CD14-positive monocyte (primary cell): ENCODE data around the gene DOCK4. TPM values are rescaled to one million over a fixed set of nuclear protein-coding genes. Genes with fewer than 3 reads are reported as not detected.

Experiments
- DNase-seq, 3 donors: peaks; one replicate each; pipeline ENCODE4 v3.0.0-alpha.2; 2011 to 2022
- H2AFZ ChIP-seq: 2 replicates; pipeline ENCODE4 v1.6.0; 2012; ENCODE audit warnings: mild to moderate bottlenecking, low read depth, low read length, inconsistent platforms; ENCODE audit not compliant: insufficient read depth, poor library complexity, severe bottlenecking
- H3K27ac ChIP-seq, 2 donors: 1 replicate in 1 of 2; 2 replicates in 1 of 2; pipeline ENCODE4 v1.5.1; 2012 to 2013; ENCODE audit warnings: low read length in 2 of 2, control low read depth in 1 of 2, inconsistent platforms in 1 of 2, low read depth in 1 of 2, mild to moderate bottlenecking in 1 of 2
- H3K27me3 ChIP-seq, 2 donors: one replicate each; pipeline versions ENCODE4 v1.6.0 to v1.6.1; 2011 to 2013; ENCODE audit warnings: low read length in 2 of 2; ENCODE audit not compliant: control insufficient read depth in 2 of 2, insufficient read depth in 2 of 2
- H3K36me3 ChIP-seq, 2 donors: replicated peaks in 1 of 2; 1 replicate in 1 of 2; 2 replicates in 1 of 2; pipeline versions ENCODE4 v1.5.1 to v1.6.1; 2012 to 2013; ENCODE audit warnings: low read length in 2 of 2, control low read depth in 1 of 2, inconsistent platforms in 1 of 2, mild to moderate bottlenecking in 1 of 2; ENCODE audit not compliant: insufficient read depth in 2 of 2, control insufficient read depth in 1 of 2
- H3K4me1 ChIP-seq, 2 donors: 1 replicate in 1 of 2; 2 replicates in 1 of 2; pipeline versions ENCODE4 v1.5.1 to v1.6.1; 2012 to 2013; ENCODE audit warnings: low read length in 2 of 2, control low read depth in 1 of 2, inconsistent platforms in 1 of 2, mild to moderate bottlenecking in 1 of 2, moderate library complexity in 1 of 2; ENCODE audit not compliant: insufficient read depth in 2 of 2, control insufficient read depth in 1 of 2
- H3K4me2 ChIP-seq: replicated peaks from 2 replicates; pipeline ENCODE3; 2012; ENCODE audit warnings: low read length, moderate library complexity, mild to moderate bottlenecking; ENCODE audit not compliant: poor library complexity, severe bottlenecking; ENCODE audit errors: extremely low read depth
- H3K4me3 ChIP-seq, 3 experiments: fragments of 200-600 bp in 1 of 3; sonication (generic) in 1 of 3; replicated peaks in 1 of 3; 1 replicate in 2 of 3; 2 replicates in 1 of 3; pipeline ENCODE4 v1.5.1; 2011 to 2013; ENCODE audit warnings: low read length in 3 of 3, mild to moderate bottlenecking in 3 of 3, control low read depth in 2 of 3, low read depth in 2 of 3, inconsistent platforms in 1 of 3, moderate library complexity in 1 of 3
- H3K79me2 ChIP-seq: 2 replicates; pipeline ENCODE4 v1.6.0; 2012; ENCODE audit warnings: mild to moderate bottlenecking, control low read depth, inconsistent platforms, low read length, moderate library complexity; ENCODE audit not compliant: insufficient read depth
- H3K9ac ChIP-seq: 2 replicates; pipeline ENCODE4 v1.6.0; 2017; ENCODE audit warnings: low read length, mild to moderate bottlenecking; ENCODE audit not compliant: insufficient read depth, poor library complexity, severe bottlenecking
- H3K9me3 ChIP-seq, 2 donors: replicated peaks in 1 of 2; 1 replicate in 1 of 2; 2 replicates in 1 of 2; pipeline versions ENCODE4 v1.5.1 to v1.6.1; 2012 to 2013; ENCODE audit warnings: low read length in 2 of 2, control low read depth in 1 of 2; ENCODE audit not compliant: control insufficient read depth in 1 of 2, insufficient read depth in 1 of 2
- H4K20me1 ChIP-seq: 2 replicates; pipeline ENCODE4 v1.6.0; 2012; ENCODE audit warnings: mild to moderate bottlenecking, low read length, control low read depth, moderate library complexity; ENCODE audit not compliant: insufficient read depth
- H3K27ac Mint-ChIP-seq, 7 donors: one replicate each; pipeline ENCODE4 v1.8.0; 2020; ENCODE audit warnings: mild to moderate bottlenecking in 7 of 7, mixed read lengths in 7 of 7, moderate library complexity in 6 of 7, inconsistent platforms in 2 of 7
- H3K27me3 Mint-ChIP-seq, 3 donors: one replicate each; pipeline ENCODE4 v1.8.0; 2021 to 2022; ENCODE audit warnings: low read depth in 3 of 3, mild to moderate bottlenecking in 3 of 3, mixed read lengths in 3 of 3, moderate library complexity in 3 of 3, inconsistent platforms in 1 of 3
- H3K36me3 Mint-ChIP-seq, 2 donors: one replicate each; pipeline ENCODE4 v1.8.0; 2020; ENCODE audit warnings: mixed read lengths in 2 of 2, inconsistent platforms in 1 of 2, mild to moderate bottlenecking in 1 of 2
- H3K4me1 Mint-ChIP-seq: one replicate; pipeline ENCODE4 v1.8.0; 2020; ENCODE audit warnings: mild to moderate bottlenecking, mixed read lengths
- H3K4me3 Mint-ChIP-seq, 2 donors: one replicate each; pipeline ENCODE4 v1.8.0; 2020; ENCODE audit warnings: mild to moderate bottlenecking in 2 of 2, mixed read lengths in 2 of 2, moderate library complexity in 1 of 2
- H3K9me3 Mint-ChIP-seq, 7 donors: one replicate each; pipeline ENCODE4 v1.8.0; 2020 to 2022; ENCODE audit warnings: mixed read lengths in 7 of 7, mild to moderate bottlenecking in 6 of 7, moderate library complexity in 6 of 7, inconsistent platforms in 2 of 7
- WGBS: methylation state at CpG from one replicate; pipeline ENCODE4 v1.1.5; 2013; ENCODE audit warnings: missing lambda C conversion rate; ENCODE audit not compliant: insufficient coverage; 5-methylcytosine and 5-hydroxymethylcytosine counted together
- intact Hi-C, 2 donors: fragments of 100-400 bp; cut with micrococcal nuclease; formaldehyde crosslinking; loops; one replicate each; pipeline versions ENCODE4 v1.15.0 to v1.15.1; 2023
- polyA plus RNA-seq, 3 donors: library from polyadenylated mRNA; depleted of rRNA in 1 of 3; unstranded in 2 of 3; stranded (reverse) in 1 of 3; fragments of 300-500 nt in 2 of 3; fragments of >200 nt in 1 of 3; fragmentation: Illumina TruSeq in 2 of 3; gene quantifications; 1 replicate in 2 of 3; 2 replicates in 1 of 3; pipeline ENCODE4 v1.2.3, GENCODE V29; 2012 to 2021
- TF ChIP-seq, protein P1 (sequence below): fragments of 200-600 bp; IDR thresholded peaks from one replicate; pipeline ENCODE4 v1.8.0; 2022; ENCODE audit warnings: antibody characterized with exemption, mild to moderate bottlenecking

DOCK4 gene
- polyA plus RNA-seq, 3 donors = 1.3 to 5.0 (median 2.7) TPM

DNA sequence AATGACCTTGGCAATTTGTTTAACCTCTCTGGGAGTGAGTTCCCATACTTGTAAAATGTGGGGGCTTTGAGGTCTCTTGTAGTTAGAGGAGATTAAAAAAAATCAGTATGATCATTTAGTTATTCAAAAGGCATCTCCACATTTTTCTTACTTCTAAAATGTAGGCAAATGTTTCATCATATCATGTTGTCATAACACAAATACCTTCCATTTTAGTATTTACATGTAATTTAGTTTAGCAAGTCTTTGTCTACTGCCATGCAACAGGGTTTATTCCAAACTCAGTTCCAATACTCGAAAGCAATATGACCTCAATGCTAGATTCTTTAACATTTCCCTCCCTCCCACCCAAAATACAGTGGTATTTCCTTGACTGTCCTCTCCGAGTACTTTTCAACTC is 381.2 kb downstream of the DOCK4 start:
- no peak overlapping the region for H3K27ac ChIP-seq
- H3K4me1 ChIP-seq = no peaks in the 10 kb centered on the region
- H3K36me3 ChIP-seq = no peaks in the 10 kb centered on the region
- no peak overlapping the region for H3K27ac Mint-ChIP-seq
- no CpG with 5 or more reads among the region's 2 CpGs for WGBS
- no peak overlapping the region for H2AFZ ChIP-seq
- TF ChIP-seq, protein P1, sequence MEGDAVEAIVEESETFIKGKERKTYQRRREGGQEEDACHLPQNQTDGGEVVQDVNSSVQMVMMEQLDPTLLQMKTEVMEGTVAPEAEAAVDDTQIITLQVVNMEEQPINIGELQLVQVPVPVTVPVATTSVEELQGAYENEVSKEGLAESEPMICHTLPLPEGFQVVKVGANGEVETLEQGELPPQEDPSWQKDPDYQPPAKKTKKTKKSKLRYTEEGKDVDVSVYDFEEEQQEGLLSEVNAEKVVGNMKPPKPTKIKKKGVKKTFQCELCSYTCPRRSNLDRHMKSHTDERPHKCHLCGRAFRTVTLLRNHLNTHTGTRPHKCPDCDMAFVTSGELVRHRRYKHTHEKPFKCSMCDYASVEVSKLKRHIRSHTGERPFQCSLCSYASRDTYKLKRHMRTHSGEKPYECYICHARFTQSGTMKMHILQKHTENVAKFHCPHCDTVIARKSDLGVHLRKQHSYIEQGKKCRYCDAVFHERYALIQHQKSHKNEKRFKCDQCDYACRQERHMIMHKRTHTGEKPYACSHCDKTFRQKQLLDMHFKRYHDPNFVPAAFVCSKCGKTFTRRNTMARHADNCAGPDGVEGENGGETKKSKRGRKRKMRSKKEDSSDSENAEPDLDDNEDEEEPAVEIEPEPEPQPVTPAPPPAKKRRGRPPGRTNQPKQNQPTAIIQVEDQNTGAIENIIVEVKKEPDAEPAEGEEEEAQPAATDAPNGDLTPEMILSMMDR = no peak
- H3K4me3 Mint-ChIP-seq = no peak overlapping the region
- H3K9ac ChIP-seq = no peak overlapping the region
- no peaks in the 10 kb centered on the region for H4K20me1 ChIP-seq
- H3K36me3 Mint-ChIP-seq = no peaks in the 10 kb centered on the region
- DNase-seq = no peak
- no peaks in the 10 kb centered on the region for H3K4me1 Mint-ChIP-seq
- H3K27me3 Mint-ChIP-seq = peaks cover 0 to 3% (median 0%) of the 10 kb centered on the region in 3 donors
- peaks cover 0 to 2% (median 0%) of the 10 kb centered on the region in 7 donors for H3K9me3 Mint-ChIP-seq
- H3K79me2 ChIP-seq = no peaks in the 10 kb centered on the region
- no peaks in the 10 kb centered on the region for H3K27me3 ChIP-seq
- H3K4me3 ChIP-seq = no peak overlapping the region
- no peak overlapping the region for H3K4me2 ChIP-seq
- H3K9me3 ChIP-seq = no peaks in the 10 kb centered on the region
- intact Hi-C loops = no loop called here

DNA sequence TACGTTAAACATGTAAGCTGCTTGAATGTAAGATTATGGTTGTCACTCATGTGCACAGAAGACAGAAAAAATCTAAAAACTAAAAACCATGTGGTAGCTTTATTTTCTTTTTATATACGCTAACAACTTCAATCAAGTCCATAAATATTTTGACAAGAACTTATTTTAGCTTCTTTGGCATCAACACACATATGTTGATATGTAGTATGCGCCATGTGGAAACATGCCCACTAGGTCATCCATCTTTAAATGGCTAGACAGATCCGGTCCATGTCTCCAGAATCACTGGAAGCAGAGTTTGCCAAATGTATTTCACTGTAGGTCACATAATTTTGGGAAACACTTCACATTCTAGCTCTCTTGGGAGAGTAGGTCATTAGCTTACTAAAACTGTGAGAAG is 382.4 kb downstream of the DOCK4 start:
- Mint-ChIP-seq H3K9me3 (peaks cover 0 to 2% (median 0%) of the 10 kb centered on the region in 7 donors), H3K4me1 (no peaks in the 10 kb centered on the region), H3K27ac (no peak overlapping the region), H3K36me3 (no peaks in the 10 kb centered on the region), H3K4me3 (no peak overlapping the region), H3K27me3 (peaks cover 0 to 2% (median 0%) of the 10 kb centered on the region in 3 donors)
- no peaks in the 10 kb centered on the region for H3K9me3 ChIP-seq
- H3K36me3 ChIP-seq = no peaks in the 10 kb centered on the region
- H3K4me2 ChIP-seq = no peak overlapping the region
- H3K79me2 ChIP-seq = no peaks in the 10 kb centered on the region
- no peak overlapping the region for H3K4me3 ChIP-seq
- no peak overlapping the region for H3K9ac ChIP-seq
- H3K4me1 ChIP-seq = no peaks in the 10 kb centered on the region
- H4K20me1 ChIP-seq = no peaks in the 10 kb centered on the region
- DNase-seq = no peak
- TF ChIP-seq, protein P1 = no peak
- no CpG with 5 or more reads among the region's 4 CpGs for WGBS
- intact Hi-C loops = no loop called here
- H3K27me3 ChIP-seq = no peaks in the 10 kb centered on the region
- no peak overlapping the region for H2AFZ ChIP-seq
- no peak overlapping the region for H3K27ac ChIP-seq
